CD14-positive monocyte (primary cell): ENCODE results near the gene ADAMTS3. TPM values are rescaled to one million over a fixed set of nuclear protein-coding genes. Genes with fewer than 3 reads are reported as not detected.

Source experiments
- DNase-seq, 3 donors: peaks; one replicate each; pipeline ENCODE4 v3.0.0-alpha.2; 2011 to 2022
- H2AFZ ChIP-seq: 2 replicates; pipeline ENCODE4 v1.6.0; 2012; ENCODE audit warnings: mild to moderate bottlenecking, low read depth, low read length, inconsistent platforms; ENCODE audit not compliant: insufficient read depth, poor library complexity, severe bottlenecking
- H3K27ac ChIP-seq, 2 donors: 1 replicate in 1 of 2; 2 replicates in 1 of 2; pipeline ENCODE4 v1.5.1; 2012 to 2013; ENCODE audit warnings: low read length in 2 of 2, control low read depth in 1 of 2, inconsistent platforms in 1 of 2, low read depth in 1 of 2, mild to moderate bottlenecking in 1 of 2
- H3K27me3 ChIP-seq, 2 donors: one replicate each; pipeline versions ENCODE4 v1.6.0 to v1.6.1; 2011 to 2013; ENCODE audit warnings: low read length in 2 of 2; ENCODE audit not compliant: control insufficient read depth in 2 of 2, insufficient read depth in 2 of 2
- H3K36me3 ChIP-seq, 2 donors: replicated peaks in 1 of 2; 1 replicate in 1 of 2; 2 replicates in 1 of 2; pipeline versions ENCODE4 v1.5.1 to v1.6.1; 2012 to 2013; ENCODE audit warnings: low read length in 2 of 2, control low read depth in 1 of 2, inconsistent platforms in 1 of 2, mild to moderate bottlenecking in 1 of 2; ENCODE audit not compliant: insufficient read depth in 2 of 2, control insufficient read depth in 1 of 2
- H3K4me1 ChIP-seq, 2 donors: 1 replicate in 1 of 2; 2 replicates in 1 of 2; pipeline versions ENCODE4 v1.5.1 to v1.6.1; 2012 to 2013; ENCODE audit warnings: low read length in 2 of 2, control low read depth in 1 of 2, inconsistent platforms in 1 of 2, mild to moderate bottlenecking in 1 of 2, moderate library complexity in 1 of 2; ENCODE audit not compliant: insufficient read depth in 2 of 2, control insufficient read depth in 1 of 2
- H3K4me2 ChIP-seq: replicated peaks from 2 replicates; pipeline ENCODE3; 2012; ENCODE audit warnings: low read length, moderate library complexity, mild to moderate bottlenecking; ENCODE audit not compliant: poor library complexity, severe bottlenecking; ENCODE audit errors: extremely low read depth
- H3K4me3 ChIP-seq, 3 experiments: fragments of 200-600 bp in 1 of 3; sonication (generic) in 1 of 3; replicated peaks in 1 of 3; 1 replicate in 2 of 3; 2 replicates in 1 of 3; pipeline ENCODE4 v1.5.1; 2011 to 2013; ENCODE audit warnings: low read length in 3 of 3, mild to moderate bottlenecking in 3 of 3, control low read depth in 2 of 3, low read depth in 2 of 3, inconsistent platforms in 1 of 3, moderate library complexity in 1 of 3
- H3K79me2 ChIP-seq: 2 replicates; pipeline ENCODE4 v1.6.0; 2012; ENCODE audit warnings: mild to moderate bottlenecking, control low read depth, inconsistent platforms, low read length, moderate library complexity; ENCODE audit not compliant: insufficient read depth
- H3K9ac ChIP-seq: 2 replicates; pipeline ENCODE4 v1.6.0; 2017; ENCODE audit warnings: low read length, mild to moderate bottlenecking; ENCODE audit not compliant: insufficient read depth, poor library complexity, severe bottlenecking
- H3K9me3 ChIP-seq, 2 donors: replicated peaks in 1 of 2; 1 replicate in 1 of 2; 2 replicates in 1 of 2; pipeline versions ENCODE4 v1.5.1 to v1.6.1; 2012 to 2013; ENCODE audit warnings: low read length in 2 of 2, control low read depth in 1 of 2; ENCODE audit not compliant: control insufficient read depth in 1 of 2, insufficient read depth in 1 of 2
- H4K20me1 ChIP-seq: 2 replicates; pipeline ENCODE4 v1.6.0; 2012; ENCODE audit warnings: mild to moderate bottlenecking, low read length, control low read depth, moderate library complexity; ENCODE audit not compliant: insufficient read depth
- H3K27ac Mint-ChIP-seq, 7 donors: one replicate each; pipeline ENCODE4 v1.8.0; 2020; ENCODE audit warnings: mild to moderate bottlenecking in 7 of 7, mixed read lengths in 7 of 7, moderate library complexity in 6 of 7, inconsistent platforms in 2 of 7
- H3K27me3 Mint-ChIP-seq, 3 donors: one replicate each; pipeline ENCODE4 v1.8.0; 2021 to 2022; ENCODE audit warnings: low read depth in 3 of 3, mild to moderate bottlenecking in 3 of 3, mixed read lengths in 3 of 3, moderate library complexity in 3 of 3, inconsistent platforms in 1 of 3
- H3K36me3 Mint-ChIP-seq, 2 donors: one replicate each; pipeline ENCODE4 v1.8.0; 2020; ENCODE audit warnings: mixed read lengths in 2 of 2, inconsistent platforms in 1 of 2, mild to moderate bottlenecking in 1 of 2
- H3K4me1 Mint-ChIP-seq: one replicate; pipeline ENCODE4 v1.8.0; 2020; ENCODE audit warnings: mild to moderate bottlenecking, mixed read lengths
- H3K4me3 Mint-ChIP-seq, 2 donors: one replicate each; pipeline ENCODE4 v1.8.0; 2020; ENCODE audit warnings: mild to moderate bottlenecking in 2 of 2, mixed read lengths in 2 of 2, moderate library complexity in 1 of 2
- H3K9me3 Mint-ChIP-seq, 7 donors: one replicate each; pipeline ENCODE4 v1.8.0; 2020 to 2022; ENCODE audit warnings: mixed read lengths in 7 of 7, mild to moderate bottlenecking in 6 of 7, moderate library complexity in 6 of 7, inconsistent platforms in 2 of 7
- CTCF ChIP-seq: fragments of 200-600 bp; IDR thresholded peaks from one replicate; pipeline ENCODE4 v1.8.0; 2022; ENCODE audit warnings: antibody characterized with exemption, mild to moderate bottlenecking
- WGBS: methylation state at CpG from one replicate; pipeline ENCODE4 v1.1.5; 2013; ENCODE audit warnings: missing lambda C conversion rate; ENCODE audit not compliant: insufficient coverage; 5-methylcytosine and 5-hydroxymethylcytosine counted together
- intact Hi-C, 2 donors: fragments of 100-400 bp; cut with micrococcal nuclease; formaldehyde crosslinking; loops; one replicate each; pipeline versions ENCODE4 v1.15.0 to v1.15.1; 2023
- polyA plus RNA-seq, 3 donors: library from polyadenylated mRNA; depleted of rRNA in 1 of 3; unstranded in 2 of 3; stranded (reverse) in 1 of 3; fragments of 300-500 nt in 2 of 3; fragments of >200 nt in 1 of 3; fragmentation: Illumina TruSeq in 2 of 3; gene quantifications; 1 replicate in 2 of 3; 2 replicates in 1 of 3; pipeline ENCODE4 v1.2.3, GENCODE V29; 2012 to 2021

Gene ADAMTS3
- polyA plus RNA-seq, 3 donors, result not detected

GRCh38 chr4:72473434-72473900 lies 95.6 kb downstream of the ADAMTS3 start:
- H3K4me1 Mint-ChIP-seq, result no peaks in the 10 kb centered on the region

GRCh38 chr4:72471816-72472215 lies 97.2 kb downstream of the ADAMTS3 start:
- H3K79me2 ChIP-seq, result no peaks in the 10 kb centered on the region
- peaks cover 0 to 8% (median 2%) of the 10 kb centered on the region in 7 donors for H3K9me3 Mint-ChIP-seq
- no peaks in the 10 kb centered on the region for H3K9me3 ChIP-seq
- no peak for DNase-seq
- H3K4me1 Mint-ChIP-seq, result no peaks in the 10 kb centered on the region
- H3K4me3 ChIP-seq, result no peak overlapping the region
- H3K27me3 Mint-ChIP-seq, result no peaks in the 10 kb centered on the region
- WGBS, result no CpG with 5 or more reads among the region's 2 CpGs
- no peak overlapping the region for H3K4me3 Mint-ChIP-seq
- H3K4me1 ChIP-seq, result no peaks in the 10 kb centered on the region
- no peak overlapping the region for H3K27ac Mint-ChIP-seq
- H3K36me3 ChIP-seq, result no peaks in the 10 kb centered on the region
- H3K9ac ChIP-seq, result no peak overlapping the region
- H2AFZ ChIP-seq, result no peak overlapping the region
- H4K20me1 ChIP-seq, result no peaks in the 10 kb centered on the region
- no peak for TF ChIP-seq CTCF
- H3K4me2 ChIP-seq, result no peak overlapping the region
- H3K27ac ChIP-seq, result no peak overlapping the region
- H3K36me3 Mint-ChIP-seq, result no peaks in the 10 kb centered on the region
- intact Hi-C loops, result no loop called here
- no peaks in the 10 kb centered on the region for H3K27me3 ChIP-seq

More at GRCh38 chr4:72473434-72473900, 95.6 kb downstream of the ADAMTS3 start:
- Histone ChIP-seq H3K9ac (no peak overlapping the region), H3K9me3 (no peaks in the 10 kb centered on the region), H3K4me1 (no peaks in the 10 kb centered on the region), H3K4me2 (no peak overlapping the region), H2AFZ (no peak overlapping the region), H4K20me1 (no peaks in the 10 kb centered on the region), H3K27me3 (no peaks in the 10 kb centered on the region), H3K27ac (no peak overlapping the region), H3K36me3 (no peaks in the 10 kb centered on the region), H3K79me2 (no peaks in the 10 kb centered on the region), H3K4me3 (no peak overlapping the region)
- no peak overlapping the region for H3K4me3 Mint-ChIP-seq
- no peaks in the 10 kb centered on the region for H3K36me3 Mint-ChIP-seq
- intact Hi-C loops, result no loop called here
- TF ChIP-seq CTCF, result no peak
- H3K9me3 Mint-ChIP-seq, result peaks cover 0 to 8% (median 4%) of the 10 kb centered on the region in 7 donors
- peaks cover 0 to 3% (median 0%) of the 10 kb centered on the region in 3 donors for H3K27me3 Mint-ChIP-seq
- WGBS, result no CpG with 5 or more reads among the region's 1 CpG
- DNase-seq, result no peak
- H3K27ac Mint-ChIP-seq, result no peak overlapping the region
